Thymus (tissue), 11 donors: Measurements from ENCODE around the gene CALML4. TPM values are rescaled to one million over a fixed set of nuclear protein-coding genes. Genes with fewer than 3 reads are reported as not detected.
"Not testable (repeated sequence)": the region's sequence is repeated elsewhere in the genome, so short reads cannot be mapped to it uniquely, and the experiment has no call there.

Experiments
- DNase-seq, 9 donors: peaks; one replicate each; pipeline ENCODE4 v3.0.0-alpha.2; 2013; ENCODE audit warnings: low spot score in 9 of 9, low read depth in 6 of 9, missing footprints in 1 of 9
- H3K27ac ChIP-seq, 2 donors: one replicate each; pipeline ENCODE4 v1.5.1; 2013; ENCODE audit warnings: control low read depth in 1 of 2, low read depth in 1 of 2, low read length in 1 of 2, mild to moderate bottlenecking in 1 of 2, moderate library complexity in 1 of 2
- H3K27me3 ChIP-seq, 2 donors: one replicate each; pipeline ENCODE4 v1.5.1; 2013; ENCODE audit warnings: low read length in 1 of 2; ENCODE audit not compliant: control insufficient read depth in 2 of 2, insufficient read depth in 1 of 2
- H3K36me3 ChIP-seq, 2 donors: one replicate each; pipeline ENCODE4 v1.5.1; 2013; ENCODE audit warnings: low read length in 1 of 2, mild to moderate bottlenecking in 1 of 2, moderate library complexity in 1 of 2; ENCODE audit not compliant: control insufficient read depth in 2 of 2, insufficient read depth in 2 of 2
- H3K4me1 ChIP-seq, 2 donors: one replicate each; pipeline ENCODE4 v1.5.1; 2013; ENCODE audit warnings: low read length in 2 of 2; ENCODE audit not compliant: control insufficient read depth in 2 of 2, insufficient read depth in 2 of 2
- H3K4me3 ChIP-seq, 2 donors: one replicate each; pipeline ENCODE4 v1.5.1; 2013; ENCODE audit warnings: low read length in 2 of 2, control low read depth in 1 of 2, mild to moderate bottlenecking in 1 of 2
- H3K9me3 ChIP-seq, 2 donors: one replicate each; pipeline ENCODE4 v1.5.1; 2013; ENCODE audit warnings: low read length in 1 of 2, mild to moderate bottlenecking in 1 of 2; ENCODE audit not compliant: control insufficient read depth in 2 of 2, insufficient read depth in 1 of 2
- WGBS: extraction: QIAGEN DNeasy Blood & Tissue Kit; methylation state at CpG from one replicate; pipeline ENCODE4 v1.1.7; 2013; 5-methylcytosine and 5-hydroxymethylcytosine counted together
- polyA plus RNA-seq: library from polyadenylated mRNA; stranded (reverse); fragments of 200-250 nt; gene quantifications from one replicate; pipeline ENCODE4 v1.2.3, GENCODE V29; 2013
- total RNA-seq: library from RNA; stranded (reverse); fragments of 120-200 nt; gene quantifications from one replicate; pipeline ENCODE4 v1.2.4, GENCODE V29; 2013
- donor health status: healthy.

Gene CALML4
- total and polyA plus RNA-seq, 2 donors, result 8.8 to 18.3 TPM

DNA sequence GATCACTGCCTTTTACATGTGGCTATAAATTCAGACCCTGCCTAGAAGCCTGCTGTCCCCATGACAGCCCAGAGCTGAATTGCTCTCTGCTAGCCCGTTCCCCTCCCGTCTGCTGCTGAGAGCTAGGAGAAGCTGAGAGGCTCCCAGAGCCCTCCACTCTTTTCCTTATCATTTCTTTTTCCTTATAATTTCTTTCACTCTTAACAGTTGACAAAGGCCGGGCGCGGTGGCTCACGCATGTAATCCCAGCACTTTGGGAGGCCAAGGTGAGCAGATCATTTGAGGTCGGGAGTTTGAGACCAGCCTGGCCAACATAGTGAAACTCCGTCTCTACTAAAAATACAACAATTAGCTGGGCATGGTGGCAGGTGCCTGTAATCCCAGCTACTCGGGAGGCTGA, 29.4 kb upstream of the CALML4 start:
- H3K27me3 ChIP-seq, H3K36me3 ChIP-seq, DNase-seq, H3K4me3 ChIP-seq, H3K27ac ChIP-seq, H3K9me3 ChIP-seq: not testable (repeated sequence)
- peaks cover 3 to 16% of the 10 kb centered on the region in 2 donors for H3K4me1 ChIP-seq
- 99% methylated on average over 9 of the region's 9 CpGs for WGBS

- H3K4me1 ChIP-seq, result peaks cover 3 to 16% of the 10 kb centered on the region in 2 donors
- H3K9me3 ChIP-seq, result no peaks in the 10 kb centered on the region
Observed at GRCh38 chr15:68234060-68234459, 28.9 kb upstream of the CALML4 start.

DNA sequence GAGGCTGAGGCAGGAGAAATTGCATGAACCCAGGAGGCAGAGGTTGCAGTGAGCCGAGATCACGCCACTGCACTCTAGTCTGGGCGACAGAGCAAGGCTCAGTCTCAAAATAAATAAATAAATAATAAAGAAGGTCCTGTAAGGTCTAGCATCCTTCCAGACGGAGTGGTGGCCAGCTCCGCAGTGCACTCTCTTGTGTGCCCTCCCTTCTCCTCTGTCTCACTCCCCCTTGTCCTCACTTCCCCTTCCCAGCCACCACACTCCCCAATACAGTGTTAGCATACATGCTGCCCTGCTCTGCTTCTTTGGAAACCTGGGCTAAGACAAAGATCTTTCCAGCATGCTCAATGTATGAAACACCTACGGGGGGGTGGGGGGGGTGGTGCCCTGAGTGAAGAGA, 27.8 kb upstream of the CALML4 start:
- Histone ChIP-seq H3K4me1 (peaks cover 14 to 25% of the 10 kb centered on the region in 2 donors), H3K36me3 (no peaks in the 10 kb centered on the region), H3K9me3 (no peaks in the 10 kb centered on the region), H3K27me3 (no peaks in the 10 kb centered on the region), H3K27ac (no peak overlapping the region), H3K4me3 (no peak overlapping the region)
- WGBS, result 71% methylated on average over 6 of the region's 6 CpGs
- no peak for DNase-seq

More at GRCh38 chr15:68234060-68234459, 28.9 kb upstream of the CALML4 start:
- H3K27me3 ChIP-seq, result no peaks in the 10 kb centered on the region
- DNase-seq, result no peak
- H3K36me3 ChIP-seq, result no peaks in the 10 kb centered on the region
- no peak overlapping the region for H3K4me3 ChIP-seq
- H3K27ac ChIP-seq, result no peak overlapping the region
- WGBS, result 94% methylated on average over 6 of the region's 6 CpGs

DNA sequence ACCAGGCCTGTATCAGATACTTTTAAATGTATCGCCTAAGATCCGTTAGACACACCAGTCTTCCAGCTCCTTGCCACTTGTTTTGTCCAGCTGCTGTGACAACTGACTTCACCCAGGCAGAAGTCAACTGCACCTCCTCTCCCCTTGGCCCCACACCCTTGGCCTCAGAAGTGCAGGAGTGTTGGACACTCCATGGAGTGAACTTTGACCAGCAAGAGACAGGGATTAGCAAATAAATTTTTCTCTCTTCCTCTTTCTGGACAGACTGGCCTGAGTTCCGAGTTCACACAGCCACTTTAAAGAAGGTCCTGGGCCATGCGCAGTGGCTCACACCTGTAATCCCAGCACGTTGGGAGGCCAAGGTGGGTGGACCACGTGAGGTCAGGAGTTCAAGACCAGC, 27.3 kb upstream of the CALML4 start:
- no peaks in the 10 kb centered on the region for H3K9me3 ChIP-seq
- no peak overlapping the region for H3K27ac ChIP-seq
- H3K4me3 ChIP-seq, result no peak overlapping the region
- no peak for DNase-seq
- WGBS, result 95% methylated on average over 6 of the region's 6 CpGs
- no peaks in the 10 kb centered on the region for H3K27me3 ChIP-seq
- no peaks in the 10 kb centered on the region for H3K36me3 ChIP-seq
- peaks cover 17 to 30% of the 10 kb centered on the region in 2 donors for H3K4me1 ChIP-seq

DNA sequence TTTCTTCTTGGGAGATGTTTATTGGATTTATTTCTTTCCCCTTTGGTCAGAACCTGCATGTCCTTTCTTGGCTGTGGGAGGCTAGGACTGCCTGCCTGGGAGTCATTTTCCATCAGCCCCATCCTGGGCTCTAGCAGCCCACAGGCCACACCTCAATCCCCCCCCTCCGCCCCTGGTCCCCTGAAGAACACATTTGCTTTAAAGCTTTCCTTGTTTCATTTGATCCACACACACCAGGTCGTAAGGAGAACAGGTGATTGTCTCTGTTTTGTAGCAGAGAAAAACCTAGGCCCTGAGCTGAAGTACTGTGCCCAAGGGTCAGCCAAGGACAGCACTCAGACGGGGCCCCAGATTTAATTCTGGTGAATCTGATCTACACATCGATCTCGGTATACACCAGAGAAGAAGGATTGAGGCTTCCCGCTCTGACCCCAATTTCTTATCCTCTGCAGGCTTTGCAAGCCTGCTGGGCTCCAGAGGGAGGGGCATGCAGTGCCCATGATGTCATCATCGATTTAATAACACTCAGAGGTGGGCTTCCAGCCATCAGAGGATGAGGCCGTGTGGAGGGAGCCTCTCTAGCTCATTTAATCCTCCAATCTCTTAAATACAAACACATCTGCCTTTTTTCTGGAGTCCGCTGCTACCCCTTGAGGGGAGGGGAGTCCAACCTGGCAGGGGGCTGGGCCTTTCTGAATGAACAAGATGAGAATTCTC, 26.1 kb upstream of the CALML4 start:
- no peaks in the 10 kb centered on the region for H3K9me3 ChIP-seq
- no peak overlapping the region for H3K27ac ChIP-seq
- no peaks in the 10 kb centered on the region for H3K27me3 ChIP-seq
- WGBS, result 96% methylated on average over 9 of the region's 9 CpGs
- no peak for DNase-seq
- H3K4me3 ChIP-seq, result no peak overlapping the region
- H3K4me1 ChIP-seq, result peaks cover 17 to 30% of the 10 kb centered on the region in 2 donors
- no peaks in the 10 kb centered on the region for H3K36me3 ChIP-seq

- H3K9me3 ChIP-seq, result no peaks in the 10 kb centered on the region
- no peaks in the 10 kb centered on the region for H3K27me3 ChIP-seq
- H3K4me1 ChIP-seq, result peaks cover 17 to 30% of the 10 kb centered on the region in 2 donors
- H3K36me3 ChIP-seq, result no peaks in the 10 kb centered on the region
- no peak for DNase-seq
- WGBS, result 65% methylated on average over 20 of the region's 20 CpGs
- H3K27ac ChIP-seq, result peak overlapping the region in 1 of 2 donors; percentile 83
- peak overlapping the region; percentile 54 to 82 for H3K4me3 ChIP-seq
Observed at GRCh38 chr15:68230157-68231100, 25.3 kb upstream of the CALML4 start.

GRCh38 chr15:68229386-68230156, 24.4 kb upstream of the CALML4 start, which contains the start of gene CLN6:
TSS of gene CLN6 (minus strand) at chr15:68229728. CDS start at chr15:68229584, 144 bp downstream.
- DNase-seq, result peak in 8 of 9 donors; percentile 59 to 92 (median 80)
- Histone ChIP-seq H3K4me3 (peak within 1 kb of the TSS; percentile 69 to 82), H3K4me1 (peaks cover 17 to 33% of the 10 kb centered on the region in 2 donors), H3K27me3 (no peaks in the 10 kb centered on the region), H3K27ac (peak within 1 kb of the TSS; percentile 79 to 83), H3K9me3 (no peaks in the 10 kb centered on the region), H3K36me3 (no peaks in the 10 kb centered on the region)
- WGBS, result under 1% methylated on average over 82 of the region's 82 CpGs

- H3K4me1 ChIP-seq, result peaks cover 17 to 37% of the 10 kb centered on the region in 2 donors
- WGBS, result under 1% methylated on average over 39 of the region's 39 CpGs
- H3K36me3 ChIP-seq, result no peaks in the 10 kb centered on the region
- peak overlapping the region; percentile 69 to 82 for H3K4me3 ChIP-seq
- no peaks in the 10 kb centered on the region for H3K9me3 ChIP-seq
- DNase-seq, result no peak
- no peaks in the 10 kb centered on the region for H3K27me3 ChIP-seq
- H3K27ac ChIP-seq, result peak overlapping the region in 1 of 2 donors; percentile 38
Observed at GRCh38 chr15:68228971-68229385, 23.8 kb upstream of the CALML4 start.
